ENCODE measurements around the gene IL10RA. TPM values are rescaled to one million over a fixed set of nuclear protein-coding genes. Genes with fewer than 3 reads are reported as not detected.

The IL10RA gene
- polyA plus RNA-seq, 3 donors, result 152 to 413 (median 226) TPM

DNA sequence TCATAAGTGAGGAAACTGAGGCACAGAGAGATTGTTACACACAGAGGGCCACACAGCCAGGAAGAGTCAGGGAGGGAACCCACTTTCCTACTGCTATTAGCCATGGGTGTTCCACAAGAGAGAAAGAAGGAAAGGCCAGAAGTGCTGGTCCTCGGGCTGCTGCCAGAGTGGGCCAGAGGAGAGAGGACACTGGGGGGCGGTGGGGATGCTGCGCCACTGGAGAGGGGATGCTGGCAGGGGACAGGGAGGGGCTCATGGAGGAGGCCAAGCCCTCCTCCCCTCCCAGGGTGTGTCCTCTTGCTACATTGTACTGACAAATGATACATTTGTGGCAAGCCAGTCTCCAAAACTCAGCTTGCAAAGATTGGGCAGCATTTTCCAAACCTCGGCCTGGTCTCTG, 9.9 kb downstream of the IL10RA start:
- 100% methylated on average over 1 of the region's 4 CpGs for WGBS (ENCODE audit: insufficient coverage)
- TF ChIP-seq CTCF (IDR thresholded peaks at IDR 0.05), result no peak
- peaks cover 95% of the 10 kb centered on the region for H3K79me2 ChIP-seq (ENCODE audit: insufficient read depth, low read length)
- no peaks in the 10 kb centered on the region for H3K9me3 ChIP-seq (replicated peaks in 1 of 2; ENCODE audit: control insufficient read depth in 1 of 2, insufficient read depth in 1 of 2, low read length in 2 of 2)
- peaks cover 100% of the 10 kb centered on the region in 2 donors for H3K36me3 ChIP-seq (replicated peaks in 1 of 2; ENCODE audit: control insufficient read depth in 1 of 2, insufficient read depth in 2 of 2, low read length in 2 of 2)
- Mint-ChIP-seq H3K27ac (peak overlapping the region in 4 of 7 donors; percentile 28 to 77 (median 60)), H3K9me3 (peaks cover 0 to 6% (median 0%) of the 10 kb centered on the region in 7 donors), H3K36me3 (peaks cover 95 to 99% of the 10 kb centered on the region in 2 donors), H3K4me1 (peaks cover 85% of the 10 kb centered on the region), H3K27me3 (ENCODE audit: low read depth in 3 of 3) (peaks cover 0 to 2% (median 0%) of the 10 kb centered on the region in 3 donors), H3K4me3 (no peak overlapping the region)
- H3K4me1 ChIP-seq (ENCODE audit: control insufficient read depth in 1 of 2, insufficient read depth in 2 of 2, low read length in 2 of 2), result peaks cover 84 to 100% of the 10 kb centered on the region in 2 donors
- intact Hi-C loops (cut with micrococcal nuclease), result loop anchor here in 1 of 2 donors (10.0 kb wide), 1 partner anchor 59 kb away; no protein-coding TSS in a partner anchor
- no peak overlapping the region for H3K9ac ChIP-seq (ENCODE audit: insufficient read depth, low read length, poor library complexity, severe bottlenecking)
- no peaks in the 10 kb centered on the region for H3K27me3 ChIP-seq (ENCODE audit: control insufficient read depth in 2 of 2, insufficient read depth in 2 of 2, low read length in 2 of 2)
- H3K4me2 ChIP-seq (replicated peaks; ENCODE audit: extremely low read depth, low read length, poor library complexity, severe bottlenecking), result no peak overlapping the region
- H3K27ac ChIP-seq (ENCODE audit: low read depth in 1 of 2, low read length in 2 of 2), result peak overlapping the region in 1 of 2 donors; percentile 13
- no peak overlapping the region for H3K4me3 ChIP-seq (replicated peaks in 1 of 3; ENCODE audit: low read depth in 2 of 3, low read length in 3 of 3)
- DNase-seq, result no peak
- peaks cover 100% of the 10 kb centered on the region for H4K20me1 ChIP-seq (ENCODE audit: insufficient read depth, low read length)
- H2AFZ ChIP-seq (ENCODE audit: insufficient read depth, low read depth, low read length, poor library complexity, severe bottlenecking), result no peak overlapping the region

GRCh38 chr11:117997406-117997805, 11.2 kb downstream of the IL10RA start:
- H3K4me1 Mint-ChIP-seq, result peaks cover 86% of the 10 kb centered on the region
- Histone ChIP-seq H3K4me3 (replicated peaks in 1 of 3; ENCODE audit: low read depth in 2 of 3, low read length in 3 of 3) (no peak overlapping the region), H3K4me1 (ENCODE audit: control insufficient read depth in 1 of 2, insufficient read depth in 2 of 2, low read length in 2 of 2) (peaks cover 85 to 100% of the 10 kb centered on the region in 2 donors), H3K79me2 (ENCODE audit: insufficient read depth, low read length) (peaks cover 82% of the 10 kb centered on the region), H3K9me3 (replicated peaks in 1 of 2; ENCODE audit: control insufficient read depth in 1 of 2, insufficient read depth in 1 of 2, low read length in 2 of 2) (no peaks in the 10 kb centered on the region), H4K20me1 (ENCODE audit: insufficient read depth, low read length) (peaks cover 100% of the 10 kb centered on the region), H3K36me3 (replicated peaks in 1 of 2; ENCODE audit: control insufficient read depth in 1 of 2, insufficient read depth in 2 of 2, low read length in 2 of 2) (peaks cover 88 to 92% of the 10 kb centered on the region in 2 donors), H2AFZ (ENCODE audit: insufficient read depth, low read depth, low read length, poor library complexity, severe bottlenecking) (no peak overlapping the region), H3K9ac (ENCODE audit: insufficient read depth, low read length, poor library complexity, severe bottlenecking) (no peak overlapping the region), H3K4me2 (replicated peaks; ENCODE audit: extremely low read depth, low read length, poor library complexity, severe bottlenecking) (no peak overlapping the region), H3K27me3 (ENCODE audit: control insufficient read depth in 2 of 2, insufficient read depth in 2 of 2, low read length in 2 of 2) (no peaks in the 10 kb centered on the region), H3K27ac (ENCODE audit: low read depth in 1 of 2, low read length in 2 of 2) (peak overlapping the region in 1 of 2 donors; percentile 95)
- intact Hi-C loops (cut with micrococcal nuclease), result loop anchor here in 1 of 2 donors (10.0 kb wide), 1 partner anchor 57 kb away; no protein-coding TSS in a partner anchor
- H3K36me3 Mint-ChIP-seq, result peaks cover 85 to 89% of the 10 kb centered on the region in 2 donors
- no peak for TF ChIP-seq CTCF (IDR thresholded peaks at IDR 0.05)
- H3K9me3 Mint-ChIP-seq, result peaks cover 0 to 6% (median 0%) of the 10 kb centered on the region in 7 donors
- 92% methylated on average over 2 of the region's 2 CpGs for WGBS (ENCODE audit: insufficient coverage)
- peak overlapping the region in 6 of 7 donors; percentile 9 to 96 (median 78) for H3K27ac Mint-ChIP-seq
- peaks cover 0 to 2% (median 0%) of the 10 kb centered on the region in 3 donors for H3K27me3 Mint-ChIP-seq (ENCODE audit: low read depth in 3 of 3)
- peak in 1 of 3 donors; percentile 70 for DNase-seq
- H3K4me3 Mint-ChIP-seq, result peak overlapping the region in 1 of 2 donors; percentile 4
